ENCODE data around the gene ZSCAN22.

DNA sequence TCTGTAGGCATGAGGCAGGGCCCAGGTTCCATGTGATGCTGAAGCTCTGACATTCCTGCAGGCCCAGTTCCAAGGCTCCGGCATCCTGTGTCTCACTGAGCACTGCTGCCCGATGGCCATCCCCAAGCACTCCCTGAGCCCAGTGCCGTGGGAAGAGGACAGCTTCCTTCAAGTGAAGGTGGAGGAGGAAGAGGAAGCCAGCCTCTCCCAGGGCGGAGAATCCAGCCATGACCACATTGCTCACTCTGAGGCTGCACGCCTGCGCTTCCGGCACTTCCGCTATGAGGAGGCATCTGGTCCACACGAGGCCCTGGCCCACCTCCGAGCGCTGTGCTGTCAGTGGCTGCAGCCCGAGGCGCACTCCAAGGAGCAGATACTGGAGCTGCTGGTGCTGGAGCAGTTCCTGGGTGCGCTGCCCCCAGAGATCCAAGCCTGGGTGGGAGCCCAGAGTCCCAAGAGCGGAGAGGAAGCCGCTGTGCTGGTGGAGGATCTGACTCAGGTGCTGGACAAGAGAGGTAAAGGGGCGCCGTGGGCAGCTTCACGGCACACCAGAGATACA is 8.0 kb downstream of the ZSCAN22 start:
- no peak for TF ChIP-seq CTCF (IDR thresholded peaks at IDR 0.05; ENCODE audit: poor library complexity)
- no peak for TF ChIP-seq EZH2 (IDR thresholded peaks at IDR 0.05; ENCODE audit: borderline replicate concordance)

Data from hepatocyte (in vitro differentiated cells).